Liver (tissue), 3 donors: ENCODE data around the gene PDE4D.

Experiments used
- FOXA1 ChIP-seq: IDR thresholded peaks from 2 replicates; pipeline ENCODE4 v1.6.1; 2016; ENCODE audit warnings: antibody characterized with exemption
- GABPA ChIP-seq, 2 donors: IDR thresholded peaks in 1 of 2; conservative IDR thresholded peaks in 1 of 2; 2 replicates each; pipeline ENCODE4 v1.6.1; 2016; ENCODE audit warnings: antibody characterized with exemption in 2 of 2, mild to moderate bottlenecking in 1 of 2, moderate library complexity in 1 of 2
- JUND ChIP-seq, 2 donors: IDR thresholded peaks; 2 replicates each; pipeline ENCODE4 v1.6.1; 2016; ENCODE audit warnings: antibody characterized with exemption in 2 of 2
- MAX ChIP-seq: IDR thresholded peaks from 2 replicates; pipeline ENCODE4 v1.6.1; 2016; ENCODE audit warnings: antibody characterized with exemption
- NR2F2 ChIP-seq: IDR thresholded peaks from 2 replicates; pipeline ENCODE4 v1.6.1; 2016; ENCODE audit warnings: antibody characterized with exemption
- RAD21 ChIP-seq, 2 donors: IDR thresholded peaks; 2 replicates each; pipeline ENCODE4 v1.6.1; 2016; ENCODE audit warnings: antibody characterized with exemption in 2 of 2, mild to moderate bottlenecking in 2 of 2
- TAF1 ChIP-seq: conservative IDR thresholded peaks from 2 replicates; pipeline ENCODE4 v1.6.1; 2016; ENCODE audit warnings: antibody characterized with exemption, mild to moderate bottlenecking
- YY1 ChIP-seq: IDR thresholded peaks from 2 replicates; pipeline ENCODE4 v1.6.1; 2016; ENCODE audit warnings: antibody characterized with exemption, mild to moderate bottlenecking
- TF ChIP-seq, protein P1 (sequence below): fragments of 150-350 bp; IDR thresholded peaks from 2 replicates; pipeline ENCODE4 v1.5.1; 2017; ENCODE audit warnings: improper control_type of control experiment, low read depth, low read length; ENCODE audit not compliant: missing input control
- TF ChIP-seq, protein P2 (sequence below): IDR thresholded peaks from 2 replicates; pipeline ENCODE4 v1.6.1; 2016; ENCODE audit warnings: antibody characterized with exemption, mild to moderate bottlenecking
- TF ChIP-seq, protein P3 (sequence below): IDR thresholded peaks from 2 replicates; pipeline ENCODE4 v1.6.1; 2016; ENCODE audit warnings: antibody characterized with exemption
- donor health status: healthy.
- donor health status: healthy.

GRCh38 chr5:58968350-58968749 is 925.2 kb downstream of the PDE4D start:
- TF ChIP-seq, protein P1, sequence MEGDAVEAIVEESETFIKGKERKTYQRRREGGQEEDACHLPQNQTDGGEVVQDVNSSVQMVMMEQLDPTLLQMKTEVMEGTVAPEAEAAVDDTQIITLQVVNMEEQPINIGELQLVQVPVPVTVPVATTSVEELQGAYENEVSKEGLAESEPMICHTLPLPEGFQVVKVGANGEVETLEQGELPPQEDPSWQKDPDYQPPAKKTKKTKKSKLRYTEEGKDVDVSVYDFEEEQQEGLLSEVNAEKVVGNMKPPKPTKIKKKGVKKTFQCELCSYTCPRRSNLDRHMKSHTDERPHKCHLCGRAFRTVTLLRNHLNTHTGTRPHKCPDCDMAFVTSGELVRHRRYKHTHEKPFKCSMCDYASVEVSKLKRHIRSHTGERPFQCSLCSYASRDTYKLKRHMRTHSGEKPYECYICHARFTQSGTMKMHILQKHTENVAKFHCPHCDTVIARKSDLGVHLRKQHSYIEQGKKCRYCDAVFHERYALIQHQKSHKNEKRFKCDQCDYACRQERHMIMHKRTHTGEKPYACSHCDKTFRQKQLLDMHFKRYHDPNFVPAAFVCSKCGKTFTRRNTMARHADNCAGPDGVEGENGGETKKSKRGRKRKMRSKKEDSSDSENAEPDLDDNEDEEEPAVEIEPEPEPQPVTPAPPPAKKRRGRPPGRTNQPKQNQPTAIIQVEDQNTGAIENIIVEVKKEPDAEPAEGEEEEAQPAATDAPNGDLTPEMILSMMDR, result no peak
- no peak for TF ChIP-seq TAF1
- TF ChIP-seq MAX, result no peak
- TF ChIP-seq, protein P2, sequence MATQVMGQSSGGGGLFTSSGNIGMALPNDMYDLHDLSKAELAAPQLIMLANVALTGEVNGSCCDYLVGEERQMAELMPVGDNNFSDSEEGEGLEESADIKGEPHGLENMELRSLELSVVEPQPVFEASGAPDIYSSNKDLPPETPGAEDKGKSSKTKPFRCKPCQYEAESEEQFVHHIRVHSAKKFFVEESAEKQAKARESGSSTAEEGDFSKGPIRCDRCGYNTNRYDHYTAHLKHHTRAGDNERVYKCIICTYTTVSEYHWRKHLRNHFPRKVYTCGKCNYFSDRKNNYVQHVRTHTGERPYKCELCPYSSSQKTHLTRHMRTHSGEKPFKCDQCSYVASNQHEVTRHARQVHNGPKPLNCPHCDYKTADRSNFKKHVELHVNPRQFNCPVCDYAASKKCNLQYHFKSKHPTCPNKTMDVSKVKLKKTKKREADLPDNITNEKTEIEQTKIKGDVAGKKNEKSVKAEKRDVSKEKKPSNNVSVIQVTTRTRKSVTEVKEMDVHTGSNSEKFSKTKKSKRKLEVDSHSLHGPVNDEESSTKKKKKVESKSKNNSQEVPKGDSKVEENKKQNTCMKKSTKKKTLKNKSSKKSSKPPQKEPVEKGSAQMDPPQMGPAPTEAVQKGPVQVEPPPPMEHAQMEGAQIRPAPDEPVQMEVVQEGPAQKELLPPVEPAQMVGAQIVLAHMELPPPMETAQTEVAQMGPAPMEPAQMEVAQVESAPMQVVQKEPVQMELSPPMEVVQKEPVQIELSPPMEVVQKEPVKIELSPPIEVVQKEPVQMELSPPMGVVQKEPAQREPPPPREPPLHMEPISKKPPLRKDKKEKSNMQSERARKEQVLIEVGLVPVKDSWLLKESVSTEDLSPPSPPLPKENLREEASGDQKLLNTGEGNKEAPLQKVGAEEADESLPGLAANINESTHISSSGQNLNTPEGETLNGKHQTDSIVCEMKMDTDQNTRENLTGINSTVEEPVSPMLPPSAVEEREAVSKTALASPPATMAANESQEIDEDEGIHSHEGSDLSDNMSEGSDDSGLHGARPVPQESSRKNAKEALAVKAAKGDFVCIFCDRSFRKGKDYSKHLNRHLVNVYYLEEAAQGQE, result no peak
- no peak for TF ChIP-seq GABPA (IDR thresholded peaks at IDR 0.05 in 1 of 2, conservative IDR thresholded peaks at IDR 0.05 in 1 of 2)
- TF ChIP-seq RAD21 (IDR thresholded peaks at IDR 0.05), result no peak
- TF ChIP-seq, protein P3, sequence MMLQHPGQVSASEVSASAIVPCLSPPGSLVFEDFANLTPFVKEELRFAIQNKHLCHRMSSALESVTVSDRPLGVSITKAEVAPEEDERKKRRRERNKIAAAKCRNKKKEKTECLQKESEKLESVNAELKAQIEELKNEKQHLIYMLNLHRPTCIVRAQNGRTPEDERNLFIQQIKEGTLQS, result no peak
- no peak for TF ChIP-seq JUND (IDR thresholded peaks at IDR 0.05)
- no peak for TF ChIP-seq YY1
- TF ChIP-seq NR2F2, result no peak
- TF ChIP-seq FOXA1, result no peak
